Keratinocyte (primary cell): Measurements from ENCODE around the gene ANKS1B.

Experiments used
- EZH2 ChIP-seq: IDR thresholded peaks from one replicate; pipeline ENCODE4 v1.6.1; 2012; ENCODE audit warnings: inconsistent platforms, mild to moderate bottlenecking, low read length, moderate library complexity
- TF ChIP-seq, protein P1 (sequence below), 3 experiments: IDR thresholded peaks in 1 of 3; conservative IDR thresholded peaks in 1 of 3; optimal IDR thresholded peaks in 1 of 3; 2 replicates in 2 of 3; 3 replicates in 1 of 3; pipeline versions ENCODE3 to v1.5.1; 2011; ENCODE audit warnings: low read length in 3 of 3, mild to moderate bottlenecking in 3 of 3, moderate library complexity in 2 of 3, control low read depth in 1 of 3, inconsistent platforms in 1 of 3; ENCODE audit not compliant: insufficient read depth in 2 of 3; ENCODE audit errors: extremely low read depth in 1 of 3

DNA sequence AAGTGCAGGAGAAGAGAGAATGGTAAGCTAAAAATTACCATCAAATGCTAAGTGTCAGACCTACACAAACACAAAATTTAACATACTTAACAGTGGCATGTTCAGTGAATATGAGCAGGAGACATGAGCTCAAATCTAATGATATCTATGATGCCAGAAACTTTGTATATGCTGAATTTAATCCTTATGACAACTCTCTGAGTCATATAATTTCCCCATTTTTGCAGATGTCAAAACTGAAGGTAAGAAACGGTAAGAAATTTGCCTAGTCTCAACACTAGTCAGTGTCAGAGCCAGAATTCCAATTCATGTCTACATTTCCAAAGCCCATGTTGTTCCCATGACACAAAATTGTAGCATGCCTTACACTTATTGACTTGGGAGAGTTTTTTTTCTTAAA, 963.9 kb downstream of the ANKS1B start:
- TF ChIP-seq, protein P1, sequence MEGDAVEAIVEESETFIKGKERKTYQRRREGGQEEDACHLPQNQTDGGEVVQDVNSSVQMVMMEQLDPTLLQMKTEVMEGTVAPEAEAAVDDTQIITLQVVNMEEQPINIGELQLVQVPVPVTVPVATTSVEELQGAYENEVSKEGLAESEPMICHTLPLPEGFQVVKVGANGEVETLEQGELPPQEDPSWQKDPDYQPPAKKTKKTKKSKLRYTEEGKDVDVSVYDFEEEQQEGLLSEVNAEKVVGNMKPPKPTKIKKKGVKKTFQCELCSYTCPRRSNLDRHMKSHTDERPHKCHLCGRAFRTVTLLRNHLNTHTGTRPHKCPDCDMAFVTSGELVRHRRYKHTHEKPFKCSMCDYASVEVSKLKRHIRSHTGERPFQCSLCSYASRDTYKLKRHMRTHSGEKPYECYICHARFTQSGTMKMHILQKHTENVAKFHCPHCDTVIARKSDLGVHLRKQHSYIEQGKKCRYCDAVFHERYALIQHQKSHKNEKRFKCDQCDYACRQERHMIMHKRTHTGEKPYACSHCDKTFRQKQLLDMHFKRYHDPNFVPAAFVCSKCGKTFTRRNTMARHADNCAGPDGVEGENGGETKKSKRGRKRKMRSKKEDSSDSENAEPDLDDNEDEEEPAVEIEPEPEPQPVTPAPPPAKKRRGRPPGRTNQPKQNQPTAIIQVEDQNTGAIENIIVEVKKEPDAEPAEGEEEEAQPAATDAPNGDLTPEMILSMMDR (optimal IDR thresholded peaks at IDR 0.05 in 1 of 3, IDR thresholded peaks at IDR 0.05 in 1 of 3, conservative IDR thresholded peaks at IDR 0.05 in 1 of 3; ENCODE audit: extremely low read depth in 1 of 3, insufficient read depth in 2 of 3, low read length in 3 of 3): no peak
- no peak for TF ChIP-seq EZH2
